Right forelimb (tissue), 1 donor: ENCODE results near the gene NUDT15.
"Not testable (repeated sequence)": the region's sequence is repeated elsewhere in the genome, so short reads cannot be mapped to it uniquely, and the experiment has no call there.

Experiments used
- DNase-seq: peaks from one replicate; pipeline ENCODE4 v3.0.0-alpha.2; 2018

Gene NUDT15

GRCh38 chr13:48037346-48038173 is at the start of gene NUDT15:
TSS of gene NUDT15 (plus strand) at chr13:48037726. CDS start at chr13:48037747, 21 bp downstream.
- peak; percentile 96 for DNase-seq

GRCh38 chr13:47990427-47990826 is 47.1 kb upstream of the NUDT15 start:
- DNase-seq, result no peak

GRCh38 chr13:47990920-47991466 is 46.5 kb upstream of the NUDT15 start:
- DNase-seq, result no peak

- DNase-seq, result no peak
Observed at GRCh38 chr13:47991859-47992258, 45.7 kb upstream of the NUDT15 start.

GRCh38 chr13:47997384-47997783 is 40.1 kb upstream of the NUDT15 start:
- DNase-seq, result no peak

- DNase-seq, result no peak
Observed at GRCh38 chr13:47999973-48000372, 37.6 kb upstream of the NUDT15 start.

GRCh38 chr13:48000559-48001113 is 36.9 kb upstream of the NUDT15 start:
- DNase-seq, result no peak

GRCh38 chr13:48001114-48001881 is 36.2 kb upstream of the NUDT15 start, which contains the start of gene SUCLA2:
TSS of gene SUCLA2 (minus strand) at chr13:48001273. CDS start at chr13:48001269, 4 bp downstream.
- peak; percentile 92 for DNase-seq

- DNase-seq, result not testable (repeated sequence)
Observed at GRCh38 chr13:48001999-48002398, 35.5 kb upstream of the NUDT15 start.

- no peak for DNase-seq
Observed at GRCh38 chr13:48004201-48004600, 33.3 kb upstream of the NUDT15 start.

- no peak for DNase-seq
Observed at GRCh38 chr13:48006396-48006795, 31.1 kb upstream of the NUDT15 start.

- DNase-seq, result no peak
Observed at GRCh38 chr13:48009284-48009683, 28.2 kb upstream of the NUDT15 start.

GRCh38 chr13:48010698-48011097 is 26.8 kb upstream of the NUDT15 start:
- no peak for DNase-seq

- DNase-seq, result no peak
Observed at GRCh38 chr13:48012668-48013067, 24.9 kb upstream of the NUDT15 start.

GRCh38 chr13:48014359-48014758 is 23.2 kb upstream of the NUDT15 start:
- no peak for DNase-seq

- DNase-seq, result no peak
Observed at GRCh38 chr13:48018637-48019036, 18.9 kb upstream of the NUDT15 start.

GRCh38 chr13:48019796-48020195 is 17.7 kb upstream of the NUDT15 start:
- no peak for DNase-seq

- no peak for DNase-seq
Observed at GRCh38 chr13:48028066-48028465, 9.5 kb upstream of the NUDT15 start.

GRCh38 chr13:48029859-48030258 is 7.7 kb upstream of the NUDT15 start:
- no peak for DNase-seq

GRCh38 chr13:48038761-48039160 is 1.2 kb downstream of the NUDT15 start:
- DNase-seq, result no peak

GRCh38 chr13:48040049-48040448 is 2.5 kb downstream of the NUDT15 start:
- DNase-seq, result no peak

- DNase-seq, result no peak
Observed at GRCh38 chr13:48040896-48041295, 3.4 kb downstream of the NUDT15 start.

GRCh38 chr13:48042894-48043293 is 5.4 kb downstream of the NUDT15 start:
- DNase-seq, result no peak
